Skeletal muscle tissue (tissue), 4 donors: ENCODE results near the gene RCOR1. TPM values are rescaled to one million over a fixed set of nuclear protein-coding genes. Genes with fewer than 3 reads are reported as not detected.

Experiments used
- H3K27ac ChIP-seq: one replicate; pipeline ENCODE4 v1.7.0; 2013; ENCODE audit warnings: mild to moderate bottlenecking, low read depth, low read length, inconsistent platforms
- H3K27me3 ChIP-seq, 3 donors: one replicate each; pipeline ENCODE4 v1.7.0; 2013; ENCODE audit warnings: low read length in 3 of 3; ENCODE audit not compliant: control insufficient read depth in 3 of 3, insufficient read depth in 3 of 3
- H3K36me3 ChIP-seq, 3 donors: one replicate each; pipeline ENCODE4 v1.7.0; 2013; ENCODE audit warnings: low read length in 3 of 3; ENCODE audit not compliant: control insufficient read depth in 3 of 3, insufficient read depth in 3 of 3
- H3K4me1 ChIP-seq, 3 donors: one replicate each; pipeline ENCODE4 v1.7.0; 2013; ENCODE audit warnings: low read length in 3 of 3, mild to moderate bottlenecking in 3 of 3; ENCODE audit not compliant: control insufficient read depth in 3 of 3, insufficient read depth in 3 of 3
- H3K4me3 ChIP-seq, 3 donors: one replicate each; pipeline ENCODE4 v1.7.0; 2013; ENCODE audit warnings: low read length in 3 of 3
- H3K9ac ChIP-seq, 3 donors: one replicate each; pipeline ENCODE4 v1.7.0; 2013; ENCODE audit warnings: low read length in 3 of 3, mild to moderate bottlenecking in 3 of 3, moderate library complexity in 2 of 3, low read depth in 1 of 3
- H3K9me3 ChIP-seq, 3 donors: one replicate each; pipeline ENCODE4 v1.7.0; 2013; ENCODE audit warnings: low read length in 3 of 3; ENCODE audit not compliant: control insufficient read depth in 3 of 3
- total RNA-seq: library from RNA; depleted of rRNA; stranded (reverse); fragments of >200 nt; gene quantifications from one replicate; pipeline ENCODE4 v1.2.3, GENCODE V29; 2014
- donor health status: Osteomylitis.

The RCOR1 gene
- total RNA-seq, 1 donor from 2014 or later, result 10.4 TPM

DNA sequence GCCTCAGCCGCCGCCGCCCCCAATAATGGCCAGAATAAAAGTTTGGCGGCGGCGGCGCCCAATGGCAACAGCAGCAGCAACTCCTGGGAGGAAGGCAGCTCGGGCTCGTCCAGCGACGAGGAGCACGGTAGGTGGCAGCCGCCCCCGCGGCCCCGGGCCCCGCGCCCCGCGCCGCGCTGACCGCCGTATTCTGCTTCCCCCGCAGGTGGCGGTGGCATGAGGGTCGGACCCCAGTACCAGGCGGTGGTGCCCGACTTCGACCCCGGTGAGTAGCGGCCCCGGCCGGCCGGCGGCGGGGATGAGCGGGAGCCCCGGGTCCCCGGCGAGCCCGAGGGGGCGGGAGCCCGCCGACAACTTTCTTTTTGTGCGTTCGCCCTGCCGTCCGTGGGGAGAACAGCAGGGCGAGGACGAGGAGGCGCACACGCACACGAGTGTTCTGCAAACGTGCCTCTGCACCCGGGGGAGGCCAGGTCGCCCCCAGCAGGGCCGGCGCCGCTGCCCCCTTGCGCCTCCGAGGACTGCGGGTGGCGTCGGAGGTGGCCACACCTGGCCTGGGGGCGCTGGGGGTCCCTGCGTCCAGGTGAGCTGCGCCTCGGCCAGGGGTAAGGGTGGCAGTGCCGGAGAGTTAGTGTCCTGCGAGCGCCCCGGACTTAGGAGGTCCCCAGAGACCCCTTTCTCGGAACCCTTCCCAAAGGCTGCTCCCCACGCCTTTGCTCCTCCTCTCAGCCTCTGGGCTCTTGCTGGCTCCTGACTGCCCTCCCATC is 794 bp downstream of the RCOR1 start:
- H3K27ac ChIP-seq, result peak overlapping the region; percentile 69
- H3K9me3 ChIP-seq, result no peaks in the 10 kb centered on the region
- H3K4me3 ChIP-seq, result peak overlapping the region; percentile 77 to 83 (median 79)
- H3K9ac ChIP-seq, result peak overlapping the region; percentile 74 to 86 (median 77)
- no peaks in the 10 kb centered on the region for H3K27me3 ChIP-seq
- H3K36me3 ChIP-seq, result peaks cover 0 to 1% (median 0%) of the 10 kb centered on the region in 3 donors
- H3K4me1 ChIP-seq, result peaks cover 13 to 16% (median 15%) of the 10 kb centered on the region in 3 donors

DNA sequence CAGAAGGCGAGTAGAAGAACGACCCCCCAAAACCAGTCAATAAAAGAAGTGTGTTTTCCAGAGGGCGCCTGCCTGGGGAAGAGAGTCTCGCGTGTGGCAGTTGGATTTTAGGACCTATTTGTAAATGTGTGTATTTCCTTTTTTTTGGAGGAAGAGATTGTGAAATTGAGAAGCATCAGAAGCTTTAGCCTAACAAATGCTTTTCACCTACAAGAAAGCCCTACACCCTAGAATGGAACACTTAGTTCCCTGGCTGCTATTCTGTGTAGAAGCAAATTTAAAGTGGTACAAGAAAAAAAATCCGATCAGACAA is 1.3 kb downstream of the RCOR1 start:
- no peaks in the 10 kb centered on the region for H3K27me3 ChIP-seq
- peak overlapping the region; percentile 74 to 86 (median 77) for H3K9ac ChIP-seq
- peak overlapping the region; percentile 69 for H3K27ac ChIP-seq
- H3K4me1 ChIP-seq, result peaks cover 13 to 16% (median 15%) of the 10 kb centered on the region in 3 donors
- H3K36me3 ChIP-seq, result peaks cover 0 to 1% (median 0%) of the 10 kb centered on the region in 3 donors
- no peaks in the 10 kb centered on the region for H3K9me3 ChIP-seq
- H3K4me3 ChIP-seq, result peak overlapping the region; percentile 77 to 83 (median 79)

DNA sequence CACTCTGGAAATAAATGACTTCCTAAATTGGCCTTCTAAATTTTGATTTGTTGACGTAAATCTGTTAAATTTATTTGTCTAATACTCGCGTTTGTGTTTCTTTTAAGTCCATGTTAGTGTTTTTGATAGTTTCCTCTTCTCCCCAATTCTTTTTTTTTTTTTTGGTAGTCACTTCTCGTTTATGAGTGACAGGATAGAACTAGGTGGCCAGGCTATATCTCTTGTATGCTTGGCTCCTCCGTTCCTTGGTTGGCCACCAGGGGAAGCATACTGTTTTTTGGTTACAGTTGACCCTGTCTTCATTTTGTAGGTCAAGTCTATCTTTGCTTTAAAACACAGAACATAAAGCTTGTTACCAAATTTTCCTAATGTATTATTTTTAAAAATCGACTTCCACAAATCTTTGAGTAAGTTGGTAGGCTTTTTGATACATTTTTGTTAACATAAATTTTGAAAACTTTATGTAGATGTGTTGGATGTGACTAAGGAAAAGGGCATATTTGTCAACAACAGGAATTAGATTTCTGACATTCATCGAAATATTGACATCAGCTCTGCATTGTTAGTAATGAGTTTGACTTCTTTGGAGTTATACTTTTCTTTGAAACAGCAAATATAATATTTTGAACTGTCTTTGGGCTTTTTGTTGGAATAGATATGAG is 2.2 kb downstream of the RCOR1 start:
- Histone ChIP-seq H3K36me3 (peaks cover 0 to 1% (median 0%) of the 10 kb centered on the region in 3 donors), H3K4me1 (peaks cover 13 to 16% (median 15%) of the 10 kb centered on the region in 3 donors), H3K4me3 (peak overlapping the region in 2 of 3 donors; percentile 77 to 79), H3K9ac (peak overlapping the region in 1 of 3 donors; percentile 51), H3K9me3 (no peaks in the 10 kb centered on the region), H3K27ac (no peak overlapping the region), H3K27me3 (no peaks in the 10 kb centered on the region)

DNA sequence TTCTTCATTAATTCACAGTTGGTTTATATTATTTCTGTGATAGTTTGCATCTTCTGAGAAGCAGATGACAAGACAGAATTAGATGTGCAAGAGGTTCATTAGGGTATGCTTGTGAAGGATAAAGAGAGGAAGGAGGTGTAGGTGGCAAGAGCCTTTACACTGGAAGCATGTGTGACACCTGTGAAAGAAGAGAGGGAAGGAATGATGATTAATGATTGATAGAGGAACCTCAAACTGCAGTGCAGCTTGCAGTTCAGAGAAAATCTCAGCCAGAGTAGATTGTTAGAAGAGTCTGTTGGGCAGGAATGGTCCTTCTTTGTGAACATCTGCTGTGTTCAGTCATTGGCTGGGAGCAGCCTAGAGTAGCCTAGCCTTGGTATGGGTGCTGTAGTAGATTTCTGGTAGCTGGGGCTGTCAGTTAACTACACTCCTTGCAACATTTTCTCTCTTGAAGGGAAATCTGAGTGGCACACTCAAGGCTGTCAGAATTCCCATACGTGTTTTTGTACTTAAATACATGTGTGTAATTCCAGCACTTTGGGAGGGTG is 9.0 kb downstream of the RCOR1 start:
- Histone ChIP-seq H3K9me3 (no peaks in the 10 kb centered on the region), H3K9ac (no peak overlapping the region), H3K27me3 (no peaks in the 10 kb centered on the region), H3K4me1 (peaks cover 11 to 21% (median 15%) of the 10 kb centered on the region in 3 donors), H3K27ac (no peak overlapping the region), H3K4me3 (no peak overlapping the region), H3K36me3 (peaks cover 0 to 1% (median 0%) of the 10 kb centered on the region in 3 donors)

DNA sequence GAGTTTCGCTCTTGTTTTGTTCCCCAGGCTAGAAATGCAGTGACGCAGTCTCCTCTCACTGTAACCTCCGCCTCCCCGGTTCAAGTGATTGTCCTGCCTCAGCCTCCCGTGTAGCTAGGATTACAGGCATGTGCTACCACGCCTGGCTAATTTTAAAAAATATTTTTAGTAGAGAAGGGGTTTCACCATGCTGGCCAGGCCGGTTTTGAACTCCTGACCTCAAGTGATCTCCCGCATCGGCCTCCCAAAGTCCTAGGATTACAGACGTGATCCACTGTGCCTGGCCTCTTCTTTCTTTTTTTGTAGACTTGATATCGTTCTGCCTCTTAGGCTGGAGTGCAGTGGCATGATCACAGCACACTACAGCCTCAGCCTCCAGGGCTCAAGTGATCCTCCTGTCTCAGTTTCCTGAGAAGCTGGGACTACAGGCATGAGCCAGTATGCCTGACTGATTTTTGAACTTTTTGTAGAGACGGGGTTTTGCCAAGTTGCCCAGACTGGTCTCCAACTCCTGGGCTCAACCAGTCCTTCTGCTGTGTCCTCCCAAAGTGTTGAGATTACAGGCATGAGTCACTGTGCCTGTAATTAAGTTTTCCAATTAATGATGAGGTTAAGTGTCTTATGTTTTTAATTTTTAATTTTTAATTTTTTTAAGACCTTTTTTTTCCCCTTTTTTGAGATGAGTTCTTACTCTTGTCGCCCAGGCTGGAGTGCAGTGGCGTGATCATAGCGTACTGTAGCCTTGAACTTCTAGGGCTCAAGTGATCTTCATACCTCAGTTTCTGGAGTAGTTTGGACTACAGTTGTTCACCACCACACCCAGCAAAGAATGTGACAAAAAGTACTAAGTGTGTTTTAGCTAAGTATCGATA is 10.2 kb downstream of the RCOR1 start:
- Histone ChIP-seq H3K9ac (no peak overlapping the region), H3K27ac (no peak overlapping the region), H3K4me3 (no peak overlapping the region), H3K36me3 (no peaks in the 10 kb centered on the region), H3K9me3 (no peaks in the 10 kb centered on the region), H3K4me1 (peaks cover 11 to 21% (median 21%) of the 10 kb centered on the region in 3 donors), H3K27me3 (no peaks in the 10 kb centered on the region)

DNA sequence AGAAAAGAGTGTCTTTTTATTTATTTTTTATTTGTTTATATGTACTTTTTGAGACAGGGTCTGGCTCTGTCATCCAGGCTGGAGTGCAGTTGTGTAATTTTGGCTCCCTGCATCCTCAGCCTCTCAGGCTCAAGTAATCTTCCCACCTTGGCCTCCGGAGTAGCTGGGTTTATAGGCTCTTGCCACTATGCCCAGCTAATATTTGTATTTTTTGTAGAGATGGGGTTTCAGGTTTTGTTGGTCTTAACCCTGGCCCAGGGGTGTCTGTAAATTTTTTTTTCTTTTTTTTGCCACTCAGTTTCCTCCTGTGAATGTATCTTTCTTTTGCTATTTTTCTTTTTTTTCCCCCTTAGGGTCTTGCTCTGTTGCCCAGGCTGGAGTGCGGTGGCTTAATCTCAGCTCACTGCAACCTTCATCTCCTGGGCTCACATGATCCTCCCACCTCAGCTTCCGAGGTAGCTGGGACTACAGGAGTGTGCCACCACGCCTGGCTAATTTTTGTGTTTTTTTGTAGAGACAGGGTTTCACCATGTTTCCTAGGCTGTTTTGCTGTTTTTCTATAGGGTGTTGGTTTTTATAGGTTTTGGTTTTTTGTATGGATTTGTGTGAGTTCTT is 11.0 kb downstream of the RCOR1 start:
- no peak overlapping the region for H3K9ac ChIP-seq
- peaks cover 11 to 21% (median 21%) of the 10 kb centered on the region in 3 donors for H3K4me1 ChIP-seq
- H3K9me3 ChIP-seq, result no peaks in the 10 kb centered on the region
- no peak overlapping the region for H3K4me3 ChIP-seq
- H3K27ac ChIP-seq, result no peak overlapping the region
- H3K27me3 ChIP-seq, result no peaks in the 10 kb centered on the region
- H3K36me3 ChIP-seq, result no peaks in the 10 kb centered on the region

DNA sequence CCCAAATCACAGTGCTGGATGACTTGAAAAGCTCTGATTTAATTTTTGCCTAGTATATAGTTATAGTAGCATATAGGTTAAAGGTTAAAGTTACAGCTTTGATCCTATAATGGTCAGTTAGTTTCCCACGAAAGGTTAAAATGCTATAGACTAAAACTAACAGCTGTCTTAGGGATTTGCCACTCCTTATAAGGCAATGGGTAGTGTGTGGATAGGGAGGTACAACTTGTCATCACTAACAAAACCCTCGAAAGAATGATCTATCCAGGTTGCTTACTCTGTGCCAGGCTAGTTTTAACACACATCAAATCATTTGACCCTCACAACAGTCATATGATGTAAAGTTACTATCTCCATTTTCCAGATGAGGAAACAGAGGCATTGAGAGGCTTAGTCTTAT is 11.7 kb downstream of the RCOR1 start:
- Histone ChIP-seq H3K4me3 (no peak overlapping the region), H3K27me3 (no peaks in the 10 kb centered on the region), H3K9me3 (no peaks in the 10 kb centered on the region), H3K9ac (no peak overlapping the region), H3K4me1 (peaks cover 11 to 21% (median 21%) of the 10 kb centered on the region in 3 donors), H3K27ac (no peak overlapping the region), H3K36me3 (no peaks in the 10 kb centered on the region)

DNA sequence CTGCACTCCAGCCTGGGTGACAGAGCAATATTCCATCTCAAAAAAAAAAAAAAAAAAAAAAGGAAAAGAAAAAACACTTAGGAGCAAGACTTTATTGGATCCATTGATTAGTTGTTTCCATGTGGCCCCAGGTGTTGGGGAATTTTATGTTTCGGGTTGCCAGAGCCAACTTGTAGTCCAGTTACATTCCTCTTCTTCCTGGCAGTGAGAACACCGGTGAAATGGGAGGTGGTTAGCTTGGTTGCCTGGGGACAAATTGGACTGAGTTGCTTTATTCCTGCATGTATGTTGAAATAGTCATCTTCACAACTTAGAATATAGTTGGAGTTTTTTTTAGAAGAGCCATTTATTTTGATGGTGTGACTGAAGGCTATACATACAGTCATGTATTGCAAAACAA is 12.6 kb downstream of the RCOR1 start:
- peaks cover 11 to 21% (median 21%) of the 10 kb centered on the region in 3 donors for H3K4me1 ChIP-seq
- no peaks in the 10 kb centered on the region for H3K9me3 ChIP-seq
- no peak overlapping the region for H3K9ac ChIP-seq
- no peak overlapping the region for H3K4me3 ChIP-seq
- H3K27ac ChIP-seq, result no peak overlapping the region
- H3K36me3 ChIP-seq, result no peaks in the 10 kb centered on the region
- no peaks in the 10 kb centered on the region for H3K27me3 ChIP-seq

DNA sequence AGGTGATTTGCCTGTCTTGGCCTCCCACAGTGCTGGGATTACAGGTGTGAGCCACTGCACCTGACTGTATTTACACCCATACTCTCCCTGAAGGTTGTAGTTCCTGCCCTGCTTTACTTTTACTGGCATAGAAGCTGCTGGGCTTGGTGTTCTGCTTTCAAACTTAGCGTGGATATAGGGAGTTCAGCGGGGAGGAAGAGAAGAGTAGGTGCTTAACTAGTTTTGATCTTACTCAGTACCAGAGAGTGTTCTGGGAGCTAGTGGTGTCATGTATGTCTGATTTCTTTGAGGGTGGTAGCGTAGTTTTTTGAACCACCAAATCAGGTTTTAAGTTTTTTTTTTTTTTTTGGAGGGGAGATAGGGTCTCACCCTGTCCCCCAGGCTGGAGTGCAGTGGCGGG is 13.8 kb downstream of the RCOR1 start:
- no peak overlapping the region for H3K9ac ChIP-seq
- H3K27ac ChIP-seq, result no peak overlapping the region
- peaks cover 11 to 21% (median 21%) of the 10 kb centered on the region in 3 donors for H3K4me1 ChIP-seq
- H3K36me3 ChIP-seq, result no peaks in the 10 kb centered on the region
- H3K9me3 ChIP-seq, result no peaks in the 10 kb centered on the region
- no peaks in the 10 kb centered on the region for H3K27me3 ChIP-seq
- no peak overlapping the region for H3K4me3 ChIP-seq
